Breast epithelium (tissue), 4 donors: ENCODE results near the gene MYOT. TPM values are rescaled to one million over a fixed set of nuclear protein-coding genes. Genes with fewer than 3 reads are reported as not detected.

Experiments used
- DNase-seq, 2 donors: peaks; one replicate each; pipeline ENCODE4 v3.0.0-alpha.2; 2019; ENCODE audit warnings: low spot score in 2 of 2
- H3K27ac ChIP-seq, 2 donors: fragments of 200-600 bp; sonication (generic) in 1 of 2; one replicate each; pipeline ENCODE4 v1.5.1; 2016 to 2019; ENCODE audit warnings: mild to moderate bottlenecking in 1 of 2
- H3K27me3 ChIP-seq, 2 donors: fragments of 200-600 bp; sonication (generic) in 1 of 2; one replicate each; pipeline versions ENCODE4 v1.5.1 to v1.6.0; 2017 to 2019; ENCODE audit warnings: control low read depth in 1 of 2, mild to moderate bottlenecking in 1 of 2
- H3K36me3 ChIP-seq: fragments of 200-600 bp; one replicate; pipeline ENCODE4 v1.5.1; 2019
- H3K4me1 ChIP-seq, 2 donors: fragments of 200-600 bp; sonication (generic); one replicate each; pipeline ENCODE4 v1.5.1; 2016 to 2019; ENCODE audit warnings: control low read depth in 1 of 2
- H3K4me3 ChIP-seq, 3 donors: fragments of 200-600 bp; sonication (generic); 1 replicate in 2 of 3; 2 replicates in 1 of 3; pipeline ENCODE4 v1.5.1; 2016 to 2019; ENCODE audit warnings: mild to moderate bottlenecking in 3 of 3, moderate library complexity in 2 of 3
- H3K9me3 ChIP-seq, 2 donors: fragments of 200-600 bp; sonication (generic) in 1 of 2; one replicate each; pipeline ENCODE4 v1.5.1; 2016 to 2019; ENCODE audit warnings: control low read depth in 1 of 2
- POLR2A ChIP-seq: fragments of 450-650 bp; IDR thresholded peaks from one replicate; pipeline ENCODE4 v1.6.1; 2016; ENCODE audit warnings: antibody characterized with exemption, mild to moderate bottlenecking, moderate library complexity
- POLR2AphosphoS5 ChIP-seq, 3 donors: sonication (generic); formaldehyde crosslinking; IDR thresholded peaks; one replicate each; pipeline ENCODE4 v1.6.1; 2017; ENCODE audit warnings: antibody characterized with exemption in 3 of 3
- intact Hi-C: fragments of 100-400 bp; cut with DNase I; formaldehyde crosslinking; loops from one replicate; pipeline ENCODE4 v1.15.1; 2023; ENCODE audit warnings: low total_unique reads
- total RNA-seq, 3 donors: library from RNA; depleted of rRNA; stranded (reverse); fragments of >200 nt; gene quantifications; one replicate each; pipeline ENCODE4 v1.1.0, GENCODE V29; 2016
- TF ChIP-seq, protein P1 (sequence below), 3 donors: fragments of 450-650 bp; IDR thresholded peaks; one replicate each; pipeline ENCODE4 v1.5.1; 2016 to 2017; ENCODE audit warnings: antibody characterized with exemption in 3 of 3, mild to moderate bottlenecking in 3 of 3, moderate library complexity in 3 of 3

The MYOT gene
- total RNA-seq, 3 donors from 2014 or later: 2.3 to 11.0 (median 4.7) TPM

DNA sequence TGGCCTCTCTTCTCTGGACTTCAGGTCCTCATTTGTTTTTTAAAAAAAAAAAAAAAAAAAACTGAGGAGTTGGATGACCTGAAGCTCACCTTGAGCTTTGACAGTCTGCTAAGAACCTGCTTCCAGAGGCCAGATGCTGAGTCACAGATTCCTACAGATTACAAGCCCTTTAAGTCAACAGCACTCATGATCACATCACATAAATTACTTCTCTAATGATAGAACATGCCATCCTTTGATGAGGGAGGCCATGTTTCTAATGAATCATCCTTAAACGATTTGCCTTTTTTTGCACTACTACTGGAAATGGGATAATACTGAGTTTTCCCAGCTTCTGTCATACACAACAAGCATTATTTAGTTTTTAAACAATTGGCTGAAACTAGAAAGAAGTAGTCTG, 34.2 kb upstream of the MYOT start:
- H3K9me3 ChIP-seq: no peaks in the 10 kb centered on the region
- intact Hi-C loops: no loop called here
- no peak overlapping the region for H3K4me3 ChIP-seq
- no peak for DNase-seq
- H3K27me3 ChIP-seq: no peaks in the 10 kb centered on the region
- no peak overlapping the region for H3K27ac ChIP-seq
- no peaks in the 10 kb centered on the region for H3K4me1 ChIP-seq
- TF ChIP-seq POLR2A: no peak
- no peaks in the 10 kb centered on the region for H3K36me3 ChIP-seq

DNA sequence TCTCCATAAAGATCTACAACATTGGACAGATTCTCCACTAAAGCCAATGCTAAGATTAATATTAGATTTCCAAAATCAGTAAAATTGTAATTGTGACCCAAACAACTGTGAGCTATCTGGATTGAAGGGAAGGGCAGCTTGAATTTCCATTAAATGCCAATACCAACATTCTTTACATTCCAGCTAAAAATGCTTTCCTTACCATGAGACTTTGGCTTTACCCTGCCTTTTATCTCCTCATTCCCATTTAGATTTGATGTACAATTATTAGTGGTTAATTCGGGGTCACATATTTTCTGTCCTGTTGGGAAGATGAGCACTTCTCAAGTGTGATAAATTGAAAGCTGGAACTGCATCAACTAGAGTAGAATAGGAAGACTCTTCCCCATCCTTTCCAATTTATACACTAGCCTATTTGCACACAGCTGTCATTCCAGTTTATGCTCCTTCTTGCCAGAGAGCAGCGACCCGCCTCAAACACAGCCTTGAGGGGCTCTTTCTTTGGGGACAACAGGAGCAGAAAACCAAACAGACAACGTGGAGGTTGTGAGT, 33.1 kb upstream of the MYOT start:
- TF ChIP-seq POLR2A (no peak), POLR2AphosphoS5 (IDR thresholded peaks at IDR 0.05) (no peak)
- TF ChIP-seq, protein P1, sequence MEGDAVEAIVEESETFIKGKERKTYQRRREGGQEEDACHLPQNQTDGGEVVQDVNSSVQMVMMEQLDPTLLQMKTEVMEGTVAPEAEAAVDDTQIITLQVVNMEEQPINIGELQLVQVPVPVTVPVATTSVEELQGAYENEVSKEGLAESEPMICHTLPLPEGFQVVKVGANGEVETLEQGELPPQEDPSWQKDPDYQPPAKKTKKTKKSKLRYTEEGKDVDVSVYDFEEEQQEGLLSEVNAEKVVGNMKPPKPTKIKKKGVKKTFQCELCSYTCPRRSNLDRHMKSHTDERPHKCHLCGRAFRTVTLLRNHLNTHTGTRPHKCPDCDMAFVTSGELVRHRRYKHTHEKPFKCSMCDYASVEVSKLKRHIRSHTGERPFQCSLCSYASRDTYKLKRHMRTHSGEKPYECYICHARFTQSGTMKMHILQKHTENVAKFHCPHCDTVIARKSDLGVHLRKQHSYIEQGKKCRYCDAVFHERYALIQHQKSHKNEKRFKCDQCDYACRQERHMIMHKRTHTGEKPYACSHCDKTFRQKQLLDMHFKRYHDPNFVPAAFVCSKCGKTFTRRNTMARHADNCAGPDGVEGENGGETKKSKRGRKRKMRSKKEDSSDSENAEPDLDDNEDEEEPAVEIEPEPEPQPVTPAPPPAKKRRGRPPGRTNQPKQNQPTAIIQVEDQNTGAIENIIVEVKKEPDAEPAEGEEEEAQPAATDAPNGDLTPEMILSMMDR (IDR thresholded peaks at IDR 0.05): no peak
- H3K36me3 ChIP-seq: no peaks in the 10 kb centered on the region
- intact Hi-C loops: no loop called here
- H3K27me3 ChIP-seq: no peaks in the 10 kb centered on the region
- no peaks in the 10 kb centered on the region for H3K9me3 ChIP-seq
- no peak overlapping the region for H3K27ac ChIP-seq
- no peak overlapping the region for H3K4me3 ChIP-seq
- no peak for DNase-seq
- H3K4me1 ChIP-seq: no peaks in the 10 kb centered on the region

DNA sequence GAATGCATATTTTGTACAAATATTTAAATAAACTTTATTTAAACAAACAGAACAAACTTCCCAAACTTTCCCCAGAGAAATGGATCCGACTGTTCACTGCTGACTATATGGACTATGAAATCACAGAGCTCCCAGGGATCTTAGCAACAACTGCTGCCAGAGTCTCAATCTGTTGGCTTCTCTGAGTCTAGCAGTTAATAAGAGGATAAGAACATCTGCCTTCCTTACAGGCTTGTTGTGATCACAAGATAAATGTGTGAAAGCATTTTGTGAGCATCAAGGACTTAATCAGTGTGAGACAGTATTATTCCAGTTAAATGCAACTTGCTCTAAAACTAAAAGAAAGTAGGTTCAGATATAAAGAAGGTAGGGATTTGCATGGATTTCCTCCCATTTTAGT, 31.4 kb upstream of the MYOT start:
- Histone ChIP-seq H3K36me3 (no peaks in the 10 kb centered on the region), H3K27ac (no peak overlapping the region), H3K27me3 (no peaks in the 10 kb centered on the region), H3K9me3 (no peaks in the 10 kb centered on the region), H3K4me3 (no peak overlapping the region), H3K4me1 (no peaks in the 10 kb centered on the region)
- TF ChIP-seq POLR2AphosphoS5 (IDR thresholded peaks at IDR 0.05) (no peak), POLR2A (no peak)
- no peak for DNase-seq
- intact Hi-C loops: no loop called here

DNA sequence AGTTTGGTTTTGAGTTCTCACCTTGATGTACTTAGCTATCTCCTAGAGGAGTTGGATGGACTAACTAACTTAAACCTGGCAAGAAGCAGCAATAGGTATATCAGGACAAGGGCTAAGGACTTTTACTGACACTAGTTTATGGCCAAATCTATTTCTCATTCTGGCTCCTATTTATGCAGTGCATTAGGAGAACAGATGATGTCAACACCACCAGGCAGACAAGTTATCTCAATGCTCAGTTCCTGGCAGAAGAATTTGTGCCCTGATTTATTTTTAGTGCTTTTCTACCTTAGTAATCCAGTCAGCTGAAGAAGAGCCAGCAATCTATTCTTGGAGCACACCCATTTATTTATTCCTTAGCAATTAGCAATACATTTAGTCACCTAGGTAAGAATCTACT, 30.7 kb upstream of the MYOT start:
- intact Hi-C loops: no loop called here
- TF ChIP-seq POLR2AphosphoS5 (IDR thresholded peaks at IDR 0.05) (no peak), POLR2A (no peak)
- TF ChIP-seq, protein P1 (IDR thresholded peaks at IDR 0.05): no peak
- H3K4me1 ChIP-seq: no peaks in the 10 kb centered on the region
- H3K27ac ChIP-seq: no peak overlapping the region
- no peaks in the 10 kb centered on the region for H3K9me3 ChIP-seq
- no peak overlapping the region for H3K4me3 ChIP-seq
- DNase-seq: no peak
- H3K36me3 ChIP-seq: no peaks in the 10 kb centered on the region
- H3K27me3 ChIP-seq: no peaks in the 10 kb centered on the region

DNA sequence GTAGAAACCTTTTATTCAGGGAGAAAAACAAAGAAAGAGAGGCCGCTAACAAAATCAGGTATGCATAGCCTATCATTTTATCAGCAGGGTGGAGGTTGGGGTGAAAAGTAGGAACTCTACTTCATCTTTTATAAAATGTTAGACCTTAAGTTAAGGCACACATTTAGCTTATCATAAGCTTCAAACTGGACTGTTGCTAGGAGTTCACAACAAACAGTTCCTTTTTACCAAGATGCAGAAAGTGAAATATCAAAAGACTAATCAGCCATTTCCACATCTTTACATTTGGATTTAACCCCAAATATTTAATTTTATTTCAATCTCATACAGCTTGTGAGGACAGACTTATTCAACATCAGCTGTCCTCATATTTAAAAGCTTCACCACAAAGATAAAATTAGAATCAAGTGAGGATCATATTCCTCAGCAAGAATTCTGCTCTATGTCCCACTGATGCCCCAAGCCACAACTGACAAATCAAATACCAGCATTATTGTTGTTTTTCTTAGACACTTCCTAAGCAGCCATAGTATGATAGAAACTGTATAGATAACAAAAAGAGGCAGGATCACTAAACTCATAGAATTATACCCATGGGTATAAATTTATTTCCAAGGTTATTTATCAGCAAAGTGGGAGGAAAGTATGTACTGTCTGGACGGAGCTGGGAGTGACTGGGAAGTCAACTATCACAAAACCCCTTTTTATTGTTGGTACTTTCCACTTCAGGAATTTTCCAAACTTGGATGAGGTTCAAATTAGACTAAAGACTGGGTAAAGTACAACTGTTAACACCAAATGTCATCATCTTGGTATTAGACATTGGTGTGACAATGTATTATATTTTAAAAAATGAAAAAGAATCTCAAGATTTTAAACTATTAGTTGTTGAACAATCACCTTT, 29.9 kb upstream of the MYOT start:
- H3K27me3 ChIP-seq: no peaks in the 10 kb centered on the region

DNA sequence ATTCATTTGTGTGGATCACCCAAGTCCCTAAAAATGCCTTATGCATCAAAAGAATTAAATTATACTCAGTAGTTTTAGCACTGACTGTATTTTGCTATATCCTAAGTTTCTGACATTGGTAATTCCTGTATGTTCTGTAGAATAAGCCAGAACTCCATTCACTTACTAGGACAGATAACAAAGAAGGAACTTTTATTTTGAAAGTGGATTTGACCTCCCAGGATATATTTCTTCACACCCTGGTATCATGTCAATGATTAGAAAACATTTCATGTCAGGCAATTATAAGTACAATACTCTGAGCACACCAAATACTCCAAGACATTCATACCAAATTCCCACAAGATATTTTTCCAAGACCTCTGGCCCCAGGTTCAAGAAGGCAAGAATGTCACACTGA, 28.7 kb upstream of the MYOT start:
- Histone ChIP-seq H3K36me3 (no peaks in the 10 kb centered on the region), H3K27me3 (no peaks in the 10 kb centered on the region), H3K27ac (no peak overlapping the region), H3K9me3 (no peaks in the 10 kb centered on the region), H3K4me3 (no peak overlapping the region), H3K4me1 (no peaks in the 10 kb centered on the region)
- no peak for DNase-seq
- intact Hi-C loops: no loop called here
- TF ChIP-seq POLR2AphosphoS5 (IDR thresholded peaks at IDR 0.05) (no peak), POLR2A (no peak)
- TF ChIP-seq, protein P1 (IDR thresholded peaks at IDR 0.05): no peak

More for the DNA sequence above, 29.9 kb upstream of the MYOT start:
- no peak for DNase-seq
- TF ChIP-seq POLR2AphosphoS5 (IDR thresholded peaks at IDR 0.05) (no peak), POLR2A (no peak)
- TF ChIP-seq, protein P1 (IDR thresholded peaks at IDR 0.05): no peak
- no peaks in the 10 kb centered on the region for H3K9me3 ChIP-seq
- no peak overlapping the region for H3K27ac ChIP-seq
- intact Hi-C loops: no loop called here
- no peaks in the 10 kb centered on the region for H3K36me3 ChIP-seq
- no peak overlapping the region for H3K4me3 ChIP-seq
- H3K4me1 ChIP-seq: no peaks in the 10 kb centered on the region
